PFSK-1 (cell line): ENCODE data around the gene ASB8.

ENCODE experiments used
- FOXP2 ChIP-seq: optimal IDR thresholded peaks from 2 replicates; pipeline ENCODE3; 2011; ENCODE audit warnings: borderline replicate concordance, control low read depth, inconsistent platforms; ENCODE audit not compliant: insufficient read depth; ENCODE audit errors: extremely low read length, extremely low read depth
- POLR2AphosphoS5 ChIP-seq: IDR thresholded peaks from 2 replicates; pipeline ENCODE4 v1.6.1; 2012; ENCODE audit warnings: low read depth, mild to moderate bottlenecking, control low read depth, low read length, moderate library complexity
- REST ChIP-seq, 2 experiments: IDR thresholded peaks; 2 replicates each; pipeline versions ENCODE4 v1.6.1 to v1.8.0; 2011 to 2012; ENCODE audit warnings: low read depth in 2 of 2, low read length in 2 of 2, control low read depth in 1 of 2, inconsistent platforms in 1 of 2, mild to moderate bottlenecking in 1 of 2, moderate library complexity in 1 of 2; ENCODE audit not compliant: insufficient read depth in 1 of 2
- SIN3A ChIP-seq: IDR thresholded peaks from 2 replicates; pipeline ENCODE4 v1.6.1; 2012; ENCODE audit warnings: mild to moderate bottlenecking, low read length, moderate library complexity, borderline replicate concordance; ENCODE audit not compliant: insufficient read depth
- TAF1 ChIP-seq: IDR thresholded peaks from 2 replicates; pipeline ENCODE4 v1.6.1; 2012; ENCODE audit warnings: low read length, control low read depth, borderline replicate concordance; ENCODE audit not compliant: insufficient read depth

Gene ASB8

GRCh38 chr12:48126953-48127630 lies 30.2 kb downstream of the ASB8 start:
- TF ChIP-seq TAF1: no peak

GRCh38 chr12:48125985-48126384 lies 31.3 kb downstream of the ASB8 start:
- no peak for TF ChIP-seq SIN3A
- TF ChIP-seq REST (IDR thresholded peaks at IDR 0.05; ENCODE audit: insufficient read depth in 1 of 2, low read depth in 2 of 2, low read length in 2 of 2): no peak
- no peak for TF ChIP-seq FOXP2
- no peak for TF ChIP-seq POLR2AphosphoS5
- TF ChIP-seq TAF1: no peak

GRCh38 chr12:48123169-48123568 lies 34.1 kb downstream of the ASB8 start:
- no peak for TF ChIP-seq SIN3A
- no peak for TF ChIP-seq FOXP2
- TF ChIP-seq REST (IDR thresholded peaks at IDR 0.05; ENCODE audit: insufficient read depth in 1 of 2, low read depth in 2 of 2, low read length in 2 of 2): no peak
- TF ChIP-seq TAF1: no peak
- no peak for TF ChIP-seq POLR2AphosphoS5

- TF ChIP-seq SIN3A (no peak), TAF1 (no peak), REST (IDR thresholded peaks at IDR 0.05; ENCODE audit: insufficient read depth in 1 of 2, low read depth in 2 of 2, low read length in 2 of 2) (no peak), POLR2AphosphoS5 (no peak), FOXP2 (no peak)
These were observed 35.1 kb downstream of the ASB8 start for GRCh38 chr12:48122065-48122834.

- TF ChIP-seq TAF1 (no peak), FOXP2 (no peak), POLR2AphosphoS5 (no peak), REST (IDR thresholded peaks at IDR 0.05; ENCODE audit: insufficient read depth in 1 of 2, low read depth in 2 of 2, low read length in 2 of 2) (no peak), SIN3A (no peak)
These were observed 35.8 kb downstream of the ASB8 start for GRCh38 chr12:48121522-48121921.
